RWPE2 (cell line): Measurements from ENCODE around the gene TMEM39B.
A peak's percentile ranks its signal among the peaks of the same experiment; 100 is the strongest.

Experiments
- ATAC-seq: fragments of 200-7000 bp; cut with Tn5 transposase; 3 replicates; pipeline ENCODE4 v1.9.1; 2021; ENCODE audit warnings: low read depth
- DNase-seq: peaks from one replicate; pipeline ENCODE4 v3.0.0-alpha.2; 2020; ENCODE audit warnings: low spot score
- H3K27ac ChIP-seq: fragments of 450-650 bp; 2 replicates; pipeline ENCODE4 v1.5.1; 2017; ENCODE audit warnings: mild to moderate bottlenecking; ENCODE audit not compliant: poor library complexity, severe bottlenecking
- H3K27me3 ChIP-seq: fragments of 250-450 bp; sonication (Bioruptor Pico); 2 replicates; pipeline ENCODE4 v1.5.1; 2021; ENCODE audit warnings: mild to moderate bottlenecking, moderate library complexity; ENCODE audit not compliant: insufficient read depth, poor library complexity, severe bottlenecking
- H3K36me3 ChIP-seq: fragments of 250-450 bp; sonication (Bioruptor Pico); 2 replicates; pipeline ENCODE4 v1.5.1; 2020; ENCODE audit warnings: low read depth, mild to moderate bottlenecking, moderate library complexity
- H3K4me1 ChIP-seq: fragments of 250-450 bp; sonication (Bioruptor Pico); 2 replicates; pipeline ENCODE4 v1.5.1; 2021; ENCODE audit warnings: mild to moderate bottlenecking, moderate library complexity; ENCODE audit not compliant: insufficient read depth, poor library complexity, severe bottlenecking
- H3K4me3 ChIP-seq: fragments of 250-450 bp; sonication (Bioruptor Pico); 2 replicates; pipeline ENCODE4 v1.5.1; 2021; ENCODE audit warnings: mild to moderate bottlenecking, moderate library complexity; ENCODE audit not compliant: severe bottlenecking
- H3K9me3 ChIP-seq: fragments of 250-450 bp; sonication (Bioruptor Pico); 2 replicates; pipeline ENCODE4 v1.5.1; 2021; ENCODE audit warnings: mild to moderate bottlenecking, moderate library complexity; ENCODE audit not compliant: severe bottlenecking
- TF ChIP-seq, protein P1 (sequence below): fragments of 450-650 bp; IDR thresholded peaks from one replicate; pipeline ENCODE4 v1.5.1; 2017; ENCODE audit warnings: mild to moderate bottlenecking, moderate library complexity; ENCODE audit not compliant: poor library complexity, severe bottlenecking

The TMEM39B gene

DNA sequence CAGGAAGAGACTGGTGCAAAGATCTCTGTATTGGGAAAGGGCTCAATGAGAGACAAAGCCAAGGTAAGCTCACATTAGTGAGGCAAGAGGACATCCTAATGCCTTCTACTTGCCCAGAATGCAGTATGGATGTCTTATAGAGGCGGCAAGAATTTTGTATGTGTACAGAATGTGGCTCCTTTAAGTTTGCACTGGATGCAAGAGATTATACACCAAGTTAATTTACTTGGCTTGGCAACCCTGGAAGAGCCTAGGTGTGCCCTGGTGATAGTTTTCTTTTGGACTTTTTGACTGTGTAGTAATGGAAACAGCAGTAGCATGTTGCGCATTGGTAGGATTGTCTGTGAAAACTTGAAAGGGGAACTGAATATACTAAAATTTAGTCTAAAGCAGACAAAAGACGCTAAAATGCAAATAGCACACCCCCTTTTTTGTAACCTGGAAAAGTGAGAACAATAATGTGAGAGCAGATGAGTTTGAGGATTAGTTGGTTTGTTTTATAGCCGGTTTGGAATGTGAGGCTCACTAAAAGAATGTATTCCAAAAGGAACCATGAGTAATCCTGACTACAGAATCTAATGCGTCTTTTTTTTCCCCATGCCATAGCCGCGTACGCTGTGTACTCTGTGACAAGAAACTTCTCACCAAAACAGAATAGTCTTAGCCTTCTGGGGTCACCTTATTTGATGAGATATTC is 41.0 kb upstream of the TMEM39B start:
- Histone ChIP-seq H3K36me3 (peaks cover 83% of the 10 kb centered on the region), H3K27me3 (no peaks in the 10 kb centered on the region), H3K27ac (peak overlapping the region; percentile 62), H3K9me3 (no peaks in the 10 kb centered on the region), H3K4me3 (no peak overlapping the region), H3K4me1 (peaks cover 14% of the 10 kb centered on the region)
- TF ChIP-seq, protein P1, sequence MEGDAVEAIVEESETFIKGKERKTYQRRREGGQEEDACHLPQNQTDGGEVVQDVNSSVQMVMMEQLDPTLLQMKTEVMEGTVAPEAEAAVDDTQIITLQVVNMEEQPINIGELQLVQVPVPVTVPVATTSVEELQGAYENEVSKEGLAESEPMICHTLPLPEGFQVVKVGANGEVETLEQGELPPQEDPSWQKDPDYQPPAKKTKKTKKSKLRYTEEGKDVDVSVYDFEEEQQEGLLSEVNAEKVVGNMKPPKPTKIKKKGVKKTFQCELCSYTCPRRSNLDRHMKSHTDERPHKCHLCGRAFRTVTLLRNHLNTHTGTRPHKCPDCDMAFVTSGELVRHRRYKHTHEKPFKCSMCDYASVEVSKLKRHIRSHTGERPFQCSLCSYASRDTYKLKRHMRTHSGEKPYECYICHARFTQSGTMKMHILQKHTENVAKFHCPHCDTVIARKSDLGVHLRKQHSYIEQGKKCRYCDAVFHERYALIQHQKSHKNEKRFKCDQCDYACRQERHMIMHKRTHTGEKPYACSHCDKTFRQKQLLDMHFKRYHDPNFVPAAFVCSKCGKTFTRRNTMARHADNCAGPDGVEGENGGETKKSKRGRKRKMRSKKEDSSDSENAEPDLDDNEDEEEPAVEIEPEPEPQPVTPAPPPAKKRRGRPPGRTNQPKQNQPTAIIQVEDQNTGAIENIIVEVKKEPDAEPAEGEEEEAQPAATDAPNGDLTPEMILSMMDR, result no peak
- DNase-seq (no peak), ATAC-seq (peak; percentile 96)

DNA sequence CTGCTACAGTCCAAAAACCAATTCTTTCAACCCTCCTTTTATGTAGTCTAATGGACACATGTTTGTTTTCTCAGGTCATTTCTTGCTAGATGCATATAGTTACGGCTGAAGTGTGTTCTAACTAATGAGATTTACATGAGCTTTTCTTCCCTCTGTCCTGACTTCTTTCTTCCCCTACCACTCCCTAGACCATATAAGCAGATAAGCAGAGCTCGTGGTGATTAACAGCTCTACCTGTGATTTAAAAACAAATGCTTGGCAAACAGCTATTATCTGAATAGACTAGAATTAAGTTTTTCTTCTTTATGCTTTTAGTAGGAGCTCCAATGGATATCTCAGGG is 40.5 kb upstream of the TMEM39B start:
- TF ChIP-seq, protein P1, result no peak
- Histone ChIP-seq H3K27me3 (no peaks in the 10 kb centered on the region), H3K27ac (peak overlapping the region; percentile 62), H3K9me3 (no peaks in the 10 kb centered on the region), H3K4me1 (peaks cover 14% of the 10 kb centered on the region), H3K4me3 (no peak overlapping the region), H3K36me3 (peaks cover 78% of the 10 kb centered on the region)
- DNase-seq (no peak), ATAC-seq (no peak; the same call in 2 of the 3 replicates)

DNA sequence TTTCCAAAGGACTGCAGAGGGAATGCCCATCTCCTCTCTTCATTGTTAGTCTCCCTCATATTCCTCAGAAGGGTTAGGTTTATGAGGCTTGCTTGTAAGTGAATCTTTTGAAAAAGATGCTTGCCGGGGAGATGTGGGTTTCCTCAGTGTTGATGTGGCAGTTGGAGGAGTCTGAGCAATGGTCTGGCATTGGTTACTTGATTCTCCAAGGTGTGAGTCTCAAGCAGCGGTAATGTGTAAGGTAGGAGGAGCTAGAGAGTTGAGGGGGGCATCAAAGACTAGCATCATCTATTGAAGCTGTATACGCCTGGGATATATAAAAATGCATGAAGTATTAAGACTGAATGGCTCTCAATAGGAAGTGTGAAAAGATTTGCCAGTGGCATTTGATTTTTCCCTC is 37.6 kb upstream of the TMEM39B start:
- no peak overlapping the region for H3K4me3 ChIP-seq
- peaks cover 14% of the 10 kb centered on the region for H3K4me1 ChIP-seq
- peaks cover 56% of the 10 kb centered on the region for H3K36me3 ChIP-seq
- no peaks in the 10 kb centered on the region for H3K9me3 ChIP-seq
- ATAC-seq (no peak), DNase-seq (no peak)
- TF ChIP-seq, protein P1, result no peak
- H3K27me3 ChIP-seq, result no peaks in the 10 kb centered on the region
- no peak overlapping the region for H3K27ac ChIP-seq

DNA sequence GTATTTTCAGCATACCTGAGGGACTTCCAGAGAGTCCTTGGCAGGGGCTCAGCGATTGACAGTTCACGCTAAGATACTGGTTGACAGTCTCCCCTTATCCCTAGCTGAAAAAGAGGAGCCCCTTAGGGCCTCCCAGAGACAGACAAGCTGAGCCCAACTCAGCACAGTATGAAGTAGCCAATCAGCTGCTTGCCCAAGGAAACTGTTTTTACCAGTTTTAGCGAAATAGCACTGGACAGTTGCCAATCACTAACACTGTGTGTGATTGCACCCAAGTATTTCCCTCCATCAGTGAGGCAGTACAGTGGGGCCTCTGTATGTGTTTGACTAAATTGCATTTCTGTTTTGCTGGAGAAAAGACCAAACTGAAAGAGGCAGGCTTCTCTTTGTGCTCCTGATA is 32.0 kb upstream of the TMEM39B start:
- ATAC-seq (no peak), DNase-seq (no peak)
- Histone ChIP-seq H3K4me3 (no peak overlapping the region), H3K9me3 (no peaks in the 10 kb centered on the region), H3K4me1 (no peaks in the 10 kb centered on the region), H3K36me3 (peaks cover 2% of the 10 kb centered on the region), H3K27me3 (no peaks in the 10 kb centered on the region), H3K27ac (no peak overlapping the region)
- TF ChIP-seq, protein P1, result no peak

DNA sequence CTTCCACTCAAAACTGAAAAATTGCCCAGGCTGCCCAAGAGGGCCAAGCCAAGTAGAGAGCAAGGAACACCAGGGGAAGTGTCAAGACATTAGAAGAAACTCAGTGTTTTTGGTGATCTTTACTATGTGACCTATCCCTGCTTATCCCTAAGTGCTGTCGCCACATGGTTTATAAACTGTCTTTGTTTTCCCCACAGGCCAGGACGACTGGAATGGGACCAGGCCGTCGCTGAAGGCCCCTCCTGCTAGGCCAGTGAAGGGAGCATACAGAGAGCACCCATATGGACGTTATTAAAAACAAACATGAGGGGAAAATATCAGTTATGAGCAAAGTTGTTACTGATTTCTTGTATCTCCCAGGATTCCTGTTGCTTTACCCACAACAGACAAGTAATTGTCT is 30.4 kb upstream of the TMEM39B start:
- Histone ChIP-seq H3K27ac (no peak overlapping the region), H3K27me3 (no peaks in the 10 kb centered on the region), H3K4me3 (no peak overlapping the region), H3K36me3 (no peaks in the 10 kb centered on the region; the same call in none of the 2 replicates), H3K4me1 (no peaks in the 10 kb centered on the region), H3K9me3 (no peaks in the 10 kb centered on the region)
- TF ChIP-seq, protein P1, result no peak
- DNase-seq, result no peak
- ATAC-seq, result no peak
